ENCODE results near the gene STK32A. TPM values are rescaled to one million over a fixed set of nuclear protein-coding genes. Genes with fewer than 3 reads are reported as not detected.
A peak's percentile ranks its signal among the peaks of the same experiment; 100 is the strongest.

STK32A gene
- total and polyA plus RNA-seq, 8 donors, result 2.3 to 22.5 (median 5.2) TPM

DNA sequence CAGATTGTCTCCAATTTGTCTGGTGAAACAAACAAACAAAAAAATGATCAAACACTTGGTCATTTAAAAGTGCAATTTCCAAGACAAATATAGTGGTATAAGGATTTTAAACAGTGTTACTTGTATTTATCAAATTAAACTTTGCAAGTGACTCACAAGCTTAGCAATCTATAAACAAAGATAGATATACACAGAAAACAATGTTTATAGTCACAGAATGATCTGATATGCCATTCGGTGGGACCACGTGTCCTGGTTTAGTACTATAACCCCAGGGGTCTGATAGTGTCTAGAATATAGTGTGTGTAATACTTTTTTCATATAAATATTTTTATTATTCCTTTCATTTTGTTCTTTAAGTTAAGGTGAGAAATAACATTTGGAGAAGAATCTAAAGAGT, 183.8 kb downstream of the STK32A start:
- no peaks in the 10 kb centered on the region for H3K27me3 ChIP-seq
- H3K36me3 ChIP-seq, result no peaks in the 10 kb centered on the region
- DNase-seq (no peak), ATAC-seq (no peak)
- TF ChIP-seq CTCF (IDR thresholded peaks at IDR 0.05), result no peak
- peaks cover 10 to 17% of the 10 kb centered on the region in 2 donors for H3K4me1 ChIP-seq
- no peak overlapping the region for H3K4me3 ChIP-seq
- no peak overlapping the region for H3K27ac ChIP-seq
- intact Hi-C loops (cut with DNase I), result no loop called here
- H3K9me3 ChIP-seq, result no peaks in the 10 kb centered on the region

DNA sequence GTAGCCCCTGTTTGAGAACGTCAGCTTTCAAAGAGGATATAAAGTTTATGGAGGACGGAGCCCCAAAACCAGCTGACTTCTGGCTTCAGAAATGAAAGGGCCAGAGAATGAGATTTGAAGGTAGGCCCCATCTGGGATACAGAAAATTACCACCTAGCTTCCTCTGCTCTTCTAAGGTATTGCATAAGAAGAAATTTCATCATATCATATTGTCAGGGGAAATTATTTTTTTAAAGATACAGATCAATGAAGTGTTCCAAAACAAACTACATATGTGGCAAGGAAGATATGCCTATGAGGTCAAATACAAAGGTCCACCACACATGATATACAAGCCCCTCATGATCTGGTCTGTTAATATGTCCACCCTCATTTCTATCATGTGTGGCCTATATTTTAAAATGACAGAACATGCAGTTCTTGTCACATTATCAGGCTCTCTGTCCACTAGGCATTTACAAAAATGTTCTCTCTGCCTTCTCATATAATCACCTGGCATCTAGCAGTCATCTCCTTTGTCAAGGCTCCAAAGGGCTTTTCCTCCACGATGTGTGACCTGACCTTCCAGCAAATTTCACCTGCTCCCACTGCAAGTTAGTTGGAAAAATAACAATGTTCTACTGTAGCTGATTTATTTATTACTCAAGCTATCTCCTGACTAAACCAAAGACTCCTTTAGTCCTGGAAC, 192.0 kb downstream of the STK32A start:
- ATAC-seq (no peak), DNase-seq (no peak)
- intact Hi-C loops (cut with DNase I), result no loop called here
- no peak overlapping the region for H3K4me3 ChIP-seq
- no peaks in the 10 kb centered on the region for H3K27me3 ChIP-seq
- H3K27ac ChIP-seq, result peak overlapping the region in 1 of 2 donors; percentile 4
- no peaks in the 10 kb centered on the region for H3K36me3 ChIP-seq
- TF ChIP-seq CTCF (IDR thresholded peaks at IDR 0.05), result no peak
- no peaks in the 10 kb centered on the region for H3K9me3 ChIP-seq
- H3K4me1 ChIP-seq, result peaks cover 4 to 17% of the 10 kb centered on the region in 2 donors

- peaks cover 4 to 17% of the 10 kb centered on the region in 2 donors for H3K4me1 ChIP-seq
- no peak overlapping the region for H3K27ac ChIP-seq
- intact Hi-C loops (cut with DNase I), result no loop called here
- peak; percentile 40 for ATAC-seq
- TF ChIP-seq CTCF (IDR thresholded peaks at IDR 0.05), result no peak
- no peaks in the 10 kb centered on the region for H3K27me3 ChIP-seq
- no peak overlapping the region for H3K4me3 ChIP-seq
- H3K36me3 ChIP-seq, result no peaks in the 10 kb centered on the region
- no peak for DNase-seq
- no peaks in the 10 kb centered on the region for H3K9me3 ChIP-seq
These were observed 192.9 kb downstream of the STK32A start for GRCh38 chr5:147427521-147428401.

GRCh38 chr5:147430628-147431027, 195.8 kb downstream of the STK32A start:
- intact Hi-C loops (cut with DNase I), result no loop called here

More at GRCh38 chr5:147430628-147431027, 195.8 kb downstream of the STK32A start:
- no peak overlapping the region for H3K27ac ChIP-seq
- H3K9me3 ChIP-seq, result no peaks in the 10 kb centered on the region
- ATAC-seq (no peak), DNase-seq (no peak)
- no peak overlapping the region for H3K4me3 ChIP-seq
- no peaks in the 10 kb centered on the region for H3K36me3 ChIP-seq
- H3K4me1 ChIP-seq, result peaks cover 4 to 17% of the 10 kb centered on the region in 2 donors
- H3K27me3 ChIP-seq, result no peaks in the 10 kb centered on the region
- TF ChIP-seq CTCF (IDR thresholded peaks at IDR 0.05), result no peak
